Stomach (tissue), 4 donors: ENCODE measurements around the gene ZBTB3.
A peak's percentile ranks its signal among the peaks of the same experiment; 100 is the strongest.

Experiments
- CTCF ChIP-seq, 7 experiments: fragments of 450-650 bp in 4 of 7; fragments of 200-600 bp in 3 of 7; sonication (generic) in 3 of 7; IDR thresholded peaks; one replicate each; pipeline ENCODE4 v1.5.1; 2016 to 2019; ENCODE audit warnings: antibody characterized with exemption in 7 of 7, control low read depth in 2 of 7, mild to moderate bottlenecking in 1 of 7
- POLR2A ChIP-seq, 4 donors: fragments of 450-650 bp; IDR thresholded peaks; one replicate each; pipeline ENCODE4 v1.6.1; 2016; ENCODE audit warnings: antibody characterized with exemption in 4 of 4, control low read depth in 2 of 4, mild to moderate bottlenecking in 1 of 4, moderate library complexity in 1 of 4

GRCh38 chr11:62727165-62727871 is 26.6 kb downstream of the ZBTB3 start, which contains the start of gene HNRNPUL2:
- TF ChIP-seq CTCF (IDR thresholded peaks at IDR 0.05) (no peak), POLR2A (IDR thresholded peaks at IDR 0.05) (peak in 1 of 4 donors; percentile 81)
